HG03442 (cell line): ENCODE data around the gene CCDC38.
"Not testable (repeated sequence)": the region's sequence is repeated elsewhere in the genome, so short reads cannot be mapped to it uniquely, and the experiment has no call there.

Experiments used
- ATAC-seq: cut with Tn5 transposase; IDR thresholded peaks from one replicate; pipeline ENCODE4 v1.9.1; 2021; ENCODE audit warnings: mild to moderate bottlenecking, moderate library complexity; ENCODE audit not compliant: unreplicated experiment

CCDC38 gene

DNA sequence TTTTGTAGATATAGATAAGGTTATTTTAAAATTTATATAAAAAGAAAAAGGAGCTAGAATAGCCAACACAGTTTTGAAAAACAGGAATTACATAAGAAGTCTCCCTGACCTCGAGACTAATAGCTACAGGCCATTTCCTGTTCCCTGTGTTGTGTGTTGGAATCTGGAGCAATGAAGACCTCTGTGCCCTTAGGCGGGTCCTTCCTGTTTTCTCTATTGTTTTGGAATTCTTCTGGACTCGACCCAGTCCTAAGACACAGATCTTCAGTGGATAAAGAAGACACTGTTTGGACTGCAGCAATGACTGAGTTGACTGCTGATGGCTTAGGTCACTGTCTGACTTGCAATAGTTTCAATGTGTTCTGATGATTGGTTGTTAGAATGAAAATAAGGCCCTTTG lies 57.4 kb downstream of the CCDC38 start:
- no peak for ATAC-seq

- ATAC-seq = no peak
Observed at GRCh38 chr12:95882873-95883272, 59.5 kb downstream of the CCDC38 start.

DNA sequence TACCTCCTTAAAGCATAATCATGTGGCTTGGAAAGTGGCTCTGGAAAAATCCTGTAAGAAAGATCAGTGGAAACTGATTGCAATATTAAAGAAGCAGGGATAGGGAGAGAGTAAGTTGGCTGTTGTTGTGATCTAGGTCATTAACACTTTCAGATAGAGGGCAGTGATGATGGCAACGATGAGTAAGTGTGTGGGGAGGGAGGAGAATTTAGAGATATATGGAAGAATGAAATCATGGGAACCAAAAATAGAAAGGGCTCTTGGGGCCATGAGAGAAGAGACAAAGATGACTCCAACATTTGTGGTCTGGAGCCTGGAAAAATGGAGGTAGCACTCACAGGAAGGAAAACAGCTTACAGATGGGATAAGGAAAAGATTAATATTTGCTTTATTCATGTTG lies 60.3 kb downstream of the CCDC38 start:
- no peak for ATAC-seq

DNA sequence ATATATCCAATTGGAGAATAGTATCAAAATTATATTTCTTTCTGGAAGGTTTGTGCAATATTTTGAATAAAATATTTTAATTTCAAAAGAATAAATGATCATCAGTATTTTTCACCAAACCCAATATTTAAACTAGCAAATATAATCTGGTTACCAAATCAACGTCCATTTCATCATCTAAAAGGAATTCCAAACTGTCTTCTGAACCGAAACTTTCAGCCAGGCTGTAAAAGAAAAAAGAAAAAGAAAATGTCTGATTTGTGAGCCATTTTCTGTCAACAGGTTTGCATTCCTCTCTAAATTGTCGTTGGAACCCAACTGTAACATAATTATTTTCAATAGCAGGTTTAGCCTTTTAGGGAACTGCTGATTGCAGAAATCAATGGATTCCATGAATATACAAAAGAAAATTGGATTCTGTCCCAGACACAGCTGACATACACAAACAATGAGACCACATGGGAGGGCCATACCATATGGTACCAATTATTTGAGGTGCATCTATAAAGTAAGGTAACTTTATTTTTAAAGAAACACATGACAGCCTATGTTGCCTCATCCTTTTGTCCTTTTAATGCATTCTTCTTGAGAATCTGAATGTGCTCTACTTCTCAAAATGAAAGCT lies 61.0 kb downstream of the CCDC38 start:
- no peak for ATAC-seq

GRCh38 chr12:95880895-95881294 lies 61.5 kb downstream of the CCDC38 start:
- ATAC-seq = no peak

GRCh38 chr12:95877622-95878021 lies 64.8 kb downstream of the CCDC38 start:
- no peak for ATAC-seq

DNA sequence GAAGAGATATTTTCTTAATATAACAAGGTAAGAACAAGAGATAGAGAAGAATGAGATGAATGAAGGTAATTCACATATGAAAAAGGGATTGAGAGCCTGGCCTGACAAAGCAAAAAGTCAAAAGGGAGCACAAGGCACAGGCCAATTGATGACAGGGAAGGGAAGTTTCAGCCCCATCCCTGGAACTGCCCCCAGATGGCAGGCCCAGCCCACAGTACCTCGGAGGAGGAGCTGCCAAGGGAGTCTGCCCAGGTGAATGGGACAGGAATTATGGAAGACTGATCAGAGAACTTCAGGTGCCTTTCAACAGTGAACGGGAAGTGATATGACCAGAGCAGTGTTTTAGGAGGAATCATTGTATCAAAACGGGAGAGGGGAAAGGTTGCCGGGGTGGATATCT lies 68.0 kb downstream of the CCDC38 start:
- no peak for ATAC-seq

DNA sequence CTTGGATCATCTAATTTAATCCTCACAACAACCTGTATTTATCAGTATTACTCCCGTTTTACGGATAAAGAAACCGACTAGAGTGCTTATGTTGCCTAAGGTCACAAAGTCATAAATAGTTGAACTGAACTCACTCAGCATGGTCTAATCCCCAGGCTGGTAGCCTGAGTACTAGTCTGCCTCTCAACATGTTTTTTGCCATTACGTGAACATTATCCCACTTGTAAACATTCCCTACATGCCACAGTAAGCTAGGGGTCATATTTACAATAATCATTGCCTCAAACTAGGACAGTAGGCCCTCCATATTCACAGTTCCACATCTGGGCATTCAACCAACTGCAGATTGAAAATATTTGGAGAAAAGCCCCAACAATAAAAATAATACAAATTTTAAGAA lies 71.5 kb downstream of the CCDC38 start:
- ATAC-seq = no peak

DNA sequence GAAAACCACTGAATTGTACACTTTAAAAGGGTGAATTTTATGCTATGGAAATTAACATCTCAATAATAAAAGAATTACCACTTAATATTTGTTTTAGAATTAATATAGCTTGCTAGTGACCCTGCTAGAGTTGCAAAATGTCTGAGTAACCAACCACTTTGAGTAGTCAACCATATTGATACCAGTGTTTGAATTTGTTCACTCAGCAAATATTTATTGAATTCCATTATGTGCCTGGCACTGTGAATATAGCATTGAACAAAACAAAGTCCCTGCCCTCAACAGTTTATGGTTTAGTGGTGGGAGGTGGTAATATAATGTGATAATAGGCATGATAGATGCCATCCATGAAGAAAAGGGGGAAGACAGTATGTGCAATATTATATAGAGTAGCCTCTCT lies 79.1 kb downstream of the CCDC38 start:
- ATAC-seq = no peak

DNA sequence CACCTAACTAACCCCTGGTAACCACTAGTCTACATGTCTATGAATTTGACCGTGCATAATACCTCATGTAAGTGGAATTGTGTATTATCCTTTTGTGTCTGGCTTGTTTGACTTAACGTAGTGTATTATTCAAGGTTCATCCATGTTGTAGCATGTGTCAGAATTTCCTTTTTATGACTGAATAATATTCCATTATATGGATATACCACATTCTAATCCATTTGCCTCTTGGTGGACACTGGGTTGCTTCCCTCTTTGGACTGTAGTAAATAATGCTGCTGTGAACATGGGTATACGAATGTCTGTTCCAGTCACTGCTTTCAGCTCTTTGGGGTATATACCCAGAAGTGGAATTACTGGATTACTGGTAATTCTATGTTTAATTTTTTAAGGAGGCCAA lies 80.4 kb downstream of the CCDC38 start:
- ATAC-seq = no peak

DNA sequence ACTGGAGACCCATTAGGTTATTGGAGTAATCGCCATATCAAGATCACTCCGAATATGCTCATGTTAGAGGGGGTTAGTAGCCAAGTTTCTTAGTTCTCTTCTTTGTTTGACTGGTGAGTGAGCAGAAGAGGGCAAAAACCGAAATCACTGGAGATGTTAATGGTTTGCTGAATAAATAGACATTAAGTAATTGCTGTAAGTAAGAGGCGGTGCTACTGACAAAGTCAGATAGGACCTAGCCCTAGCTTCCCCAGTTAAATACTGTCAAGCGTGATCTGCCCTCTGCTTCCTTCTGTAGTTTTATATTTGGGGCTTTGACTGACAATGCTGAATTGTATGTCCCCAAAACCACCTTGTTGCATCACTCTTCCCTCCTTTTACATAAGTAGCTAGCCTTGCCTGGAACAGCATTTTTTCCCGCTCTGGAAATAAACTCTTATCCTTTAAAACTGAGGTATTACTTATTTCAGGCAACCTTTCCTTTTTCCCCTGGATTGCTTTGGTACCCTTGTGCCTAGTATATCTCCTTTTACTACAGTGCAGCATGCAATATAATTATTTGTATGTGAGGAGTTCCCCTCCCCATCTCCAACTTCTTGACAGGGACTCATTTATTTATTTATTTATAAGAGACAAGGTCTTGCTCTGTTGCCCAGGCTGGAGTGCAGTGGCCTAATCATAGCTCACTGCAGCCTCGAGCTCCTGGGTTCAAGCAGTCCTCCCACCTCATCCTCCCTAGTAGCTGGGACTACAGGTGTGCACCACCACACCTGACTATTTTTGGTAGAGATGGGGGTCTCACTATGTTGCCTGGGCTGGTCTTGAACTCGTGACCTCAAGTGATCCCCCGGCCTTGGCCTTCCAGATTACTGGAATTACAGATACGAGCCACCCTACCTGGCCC lies 82.2 kb downstream of the CCDC38 start:
- no peak for ATAC-seq

GRCh38 chr12:95859344-95859816 lies 83.0 kb downstream of the CCDC38 start:
- ATAC-seq = no peak

- peak; percentile 100 for ATAC-seq
Observed at GRCh38 chr12:95858451-95859343, 83.7 kb downstream of the CCDC38 start, which contains the start of gene SNRPF. Gene SNRPF (plus strand): TSS chr12:95858952. CDS start chr12:95859074, 122 bp downstream.

DNA sequence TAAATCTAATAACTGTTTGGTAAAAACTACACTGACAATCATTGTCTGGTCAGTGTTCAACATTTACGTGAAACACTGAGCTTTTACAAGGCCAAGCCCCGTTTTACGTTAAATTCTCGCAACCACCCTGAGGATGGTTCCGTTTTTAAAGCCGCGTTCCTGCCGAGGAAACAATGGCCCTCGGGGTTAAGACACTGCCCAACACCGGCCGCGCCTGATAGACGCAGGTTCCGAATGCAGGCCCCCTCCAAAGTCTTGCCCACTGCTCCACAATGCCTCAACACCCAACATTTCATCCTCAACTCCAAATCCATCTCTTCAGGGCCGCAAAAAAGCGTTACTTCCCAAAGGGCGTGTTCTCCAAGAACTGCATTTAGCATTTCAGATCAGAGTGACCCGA lies 84.6 kb downstream of the CCDC38 start:
- no peak for ATAC-seq

DNA sequence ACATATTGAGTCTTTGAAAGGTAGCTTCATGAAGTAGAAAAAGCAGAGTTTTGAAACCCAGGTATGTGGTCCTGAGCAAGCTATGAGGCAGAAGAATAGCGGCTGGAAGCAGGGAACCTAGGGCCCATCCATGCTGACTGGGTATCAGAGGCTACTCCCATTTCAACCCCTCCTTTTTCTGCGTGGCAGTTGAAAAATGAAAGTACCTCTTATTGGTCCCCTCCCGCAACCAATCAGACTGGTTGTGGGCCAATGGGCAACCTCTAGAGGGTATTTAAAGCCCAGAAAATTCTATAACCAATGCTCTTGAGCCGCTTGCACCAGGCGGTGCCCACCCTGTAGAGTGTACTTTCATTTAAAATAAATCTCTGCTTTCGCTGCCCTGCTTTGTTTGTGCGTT lies 85.3 kb downstream of the CCDC38 start:
- no peak for ATAC-seq

GRCh38 chr12:95852133-95852532 lies 90.3 kb downstream of the CCDC38 start:
- ATAC-seq = no peak

DNA sequence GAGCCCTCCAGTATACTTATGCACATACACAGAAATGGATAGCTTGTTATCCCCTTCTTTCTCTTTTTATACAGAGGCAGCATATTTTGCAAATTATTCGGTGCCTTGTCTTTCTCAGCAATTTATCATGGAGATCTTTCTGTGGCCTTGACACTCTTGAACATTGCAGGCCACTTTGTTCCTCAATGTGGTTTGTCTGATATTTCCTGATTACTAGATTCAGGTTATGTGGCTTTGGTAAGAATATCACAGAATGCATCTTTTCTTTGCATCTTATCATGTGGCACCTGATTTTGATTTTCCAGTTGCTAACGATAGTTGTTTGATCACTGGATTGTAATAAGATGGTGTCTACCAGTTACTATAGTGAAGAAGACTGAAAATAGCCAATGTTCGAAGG lies 90.8 kb downstream of the CCDC38 start:
- ATAC-seq = no peak

DNA sequence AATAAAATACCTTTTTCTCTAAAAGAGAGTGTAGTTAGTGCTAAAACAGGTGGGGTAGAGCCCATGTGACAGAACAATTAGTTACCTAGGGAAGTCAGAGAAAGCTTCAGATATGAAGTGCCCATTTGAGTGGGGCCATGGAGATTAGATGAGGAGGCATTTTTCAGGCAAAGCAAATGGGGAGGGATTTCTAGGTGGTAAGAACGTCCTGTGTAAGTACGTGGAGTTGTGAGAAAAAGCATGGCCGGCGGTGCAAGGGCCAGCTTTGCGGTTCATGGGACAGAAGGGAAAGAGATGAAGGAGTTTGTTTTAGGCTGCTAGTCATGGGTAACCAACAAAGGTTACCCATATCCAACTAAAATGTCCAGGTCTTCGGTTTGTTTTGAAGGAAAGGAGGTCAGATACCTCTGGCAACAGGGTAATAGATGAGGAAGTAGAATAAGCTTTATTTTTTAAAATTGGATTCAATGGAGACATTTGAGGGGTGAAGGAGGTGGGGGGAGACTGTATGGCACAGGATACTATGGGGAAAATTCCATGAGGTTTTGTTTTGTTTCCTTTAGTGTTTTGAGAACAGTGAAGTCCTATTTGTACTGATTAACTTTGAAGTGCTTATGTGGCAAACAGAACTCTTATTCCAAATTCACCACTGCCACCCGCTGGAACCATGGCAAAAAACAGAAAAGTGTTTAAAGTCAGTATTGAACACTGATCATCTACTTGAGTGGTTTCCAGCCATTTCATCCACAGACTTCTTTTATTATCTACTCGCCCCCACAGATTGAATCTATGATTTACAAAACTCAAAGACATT lies 93.6 kb downstream of the CCDC38 start:
- ATAC-seq = no peak

GRCh38 chr12:95842426-95842825 lies 100.0 kb downstream of the CCDC38 start:
- ATAC-seq = not testable (repeated sequence)

- ATAC-seq = no peak
Observed at GRCh38 chr12:95838125-95838524, 104.3 kb downstream of the CCDC38 start.
